KBM-7 (cell line): Measurements from ENCODE around the gene CAMK1D.

ENCODE experiments used
- DNase-seq: peaks from one replicate; pipeline ENCODE4 v3.0.0-alpha.2; 2015
- in situ Hi-C: fragments of 300-500 bp; cut with MboI; formaldehyde crosslinking; loops from 2 replicates; pipeline ENCODE4 v1.14.3; 2020; ENCODE audit warnings: low sequenced_read_pairs, low pct_unique_long_range_greater_than_20kb, mixed read lengths

CAMK1D gene

GRCh38 chr10:12559578-12560178 is 210.3 kb downstream of the CAMK1D start:
- no peak for DNase-seq
- in situ Hi-C loops: no loop called here

GRCh38 chr10:12561307-12561706 is 212.0 kb downstream of the CAMK1D start:
- in situ Hi-C loops: no loop called here
- DNase-seq: peak; percentile 39

- in situ Hi-C loops: no loop called here
- DNase-seq: no peak
Observed at GRCh38 chr10:12561720-12562119, 212.4 kb downstream of the CAMK1D start.

GRCh38 chr10:12563489-12563888 is 214.1 kb downstream of the CAMK1D start:
- in situ Hi-C loops: no loop called here
- no peak for DNase-seq

- no peak for DNase-seq
- in situ Hi-C loops: no loop called here
Observed at GRCh38 chr10:12564173-12564572, 214.8 kb downstream of the CAMK1D start.

- no peak for DNase-seq
- in situ Hi-C loops: no loop called here
Observed at GRCh38 chr10:12566161-12567115, 217.1 kb downstream of the CAMK1D start.

GRCh38 chr10:12568391-12569009 is 219.2 kb downstream of the CAMK1D start:
- in situ Hi-C loops: no loop called here
- peak; percentile 12 for DNase-seq

GRCh38 chr10:12572281-12572680 is 222.9 kb downstream of the CAMK1D start:
- in situ Hi-C loops: no loop called here

GRCh38 chr10:12577610-12578009 is 228.3 kb downstream of the CAMK1D start:
- in situ Hi-C loops: no loop called here
- DNase-seq: no peak

More at GRCh38 chr10:12572281-12572680, 222.9 kb downstream of the CAMK1D start:
- no peak for DNase-seq

GRCh38 chr10:12579954-12580858 is 230.9 kb downstream of the CAMK1D start:
- DNase-seq: peak; percentile 10
- in situ Hi-C loops: no loop called here

GRCh38 chr10:12583891-12584595 is 234.7 kb downstream of the CAMK1D start:
- in situ Hi-C loops: no loop called here
- DNase-seq: no peak

GRCh38 chr10:12586741-12587140 is 237.4 kb downstream of the CAMK1D start:
- no peak for DNase-seq
- in situ Hi-C loops: no loop called here

GRCh38 chr10:12587451-12587888 is 238.1 kb downstream of the CAMK1D start:
- DNase-seq: no peak
- in situ Hi-C loops: no loop called here

GRCh38 chr10:12588091-12588860 is 238.9 kb downstream of the CAMK1D start:
- in situ Hi-C loops: no loop called here
- DNase-seq: no peak

GRCh38 chr10:12589291-12589690 is 239.9 kb downstream of the CAMK1D start:
- no peak for DNase-seq
- in situ Hi-C loops: no loop called here

GRCh38 chr10:12589791-12590190 is 240.4 kb downstream of the CAMK1D start:
- in situ Hi-C loops: no loop called here
- DNase-seq: no peak

GRCh38 chr10:12590675-12591659 is 241.6 kb downstream of the CAMK1D start:
- in situ Hi-C loops: no loop called here
- DNase-seq: no peak
